Activated naive CD4-positive, alpha-beta T cell treated with anti-CD3 and anti-CD28 coated beads for 36 hours (primary cell): ENCODE results near the gene ASGR1. TPM values are rescaled to one million over a fixed set of nuclear protein-coding genes. Genes with fewer than 3 reads are reported as not detected.
"Not testable (repeated sequence)": the region's sequence is repeated elsewhere in the genome, so short reads cannot be mapped to it uniquely, and the experiment has no call there.

Source experiments
- CTCF ChIA-PET: fragments of 350-600 bp; sonication (Branson Sonifier 250); formaldehyde crosslinking; loops from one replicate; lab custom pipeline; 2021; ENCODE audit warnings: antibody characterized with exemption; lab: Charles Lee
- DNase-seq: peaks from one replicate; pipeline ENCODE4 v3.0.0-alpha.2; 2020
- H3K27ac Mint-ChIP-seq: one replicate; pipeline ENCODE4 v1.8.0; 2021; ENCODE audit warnings: mild to moderate bottlenecking, mixed read lengths
- H3K27me3 Mint-ChIP-seq: one replicate; pipeline ENCODE4 v1.8.0; 2021; ENCODE audit warnings: low read depth, mixed read lengths
- H3K36me3 Mint-ChIP-seq: one replicate; pipeline ENCODE4 v1.8.0; 2021; ENCODE audit warnings: low read depth, mixed read lengths
- H3K4me1 Mint-ChIP-seq: one replicate; pipeline ENCODE4 v1.8.0; 2021; ENCODE audit warnings: low read depth, mixed read lengths
- H3K4me3 Mint-ChIP-seq: one replicate; pipeline ENCODE4 v1.8.0; 2021; ENCODE audit warnings: mild to moderate bottlenecking, moderate library complexity, mixed read lengths
- H3K9me3 Mint-ChIP-seq: one replicate; pipeline ENCODE4 v1.8.0; 2021; ENCODE audit warnings: mixed read lengths
- intact Hi-C: fragments of 100-400 bp; cut with micrococcal nuclease; formaldehyde crosslinking; loops from one replicate; pipeline ENCODE4 v1.15.1; 2023
- total RNA-seq, 2 experiments: library from RNA; stranded (reverse); gene quantifications; one replicate each; pipeline ENCODE4 v1.2.3, GENCODE V29; 2021

The ASGR1 gene
- total RNA-seq, 2 experiments from 2014 or later: 0.64 to 1.5 TPM

- Mint-ChIP-seq H3K36me3 (no peaks in the 10 kb centered on the region), H3K27ac (no peak overlapping the region), H3K9me3 (no peaks in the 10 kb centered on the region), H3K4me3 (no peak overlapping the region), H3K27me3 (no peaks in the 10 kb centered on the region), H3K4me1 (peaks cover 17% of the 10 kb centered on the region)
- DNase-seq: no peak
- intact Hi-C loops: loop anchor here (2.0 kb wide), 1 partner anchor 225 kb away; no protein-coding TSS in a partner anchor
- CTCF ChIA-PET: interaction anchor here (0.7 to 7.8 kb wide), 15 partner anchors 8 to 294 kb away, joined by 3 to 238 read pairs (median 7); partner anchors contain the start of gene SLC16A11
These were observed 41.8 kb downstream of the ASGR1 start for GRCh38 chr17:7137171-7137943.

- no peaks in the 10 kb centered on the region for H3K36me3 Mint-ChIP-seq
- CTCF ChIA-PET: interaction anchor here (0.6 to 7.8 kb wide), 15 partner anchors 9 to 293 kb away, joined by 3 to 238 read pairs (median 7); partner anchors contain the start of gene SLC16A11
- peaks cover 24% of the 10 kb centered on the region for H3K4me1 Mint-ChIP-seq
- no peaks in the 10 kb centered on the region for H3K27me3 Mint-ChIP-seq
- no peak overlapping the region for H3K4me3 Mint-ChIP-seq
- H3K27ac Mint-ChIP-seq: no peak overlapping the region
- intact Hi-C loops: loop anchor here (1.0 to 2.0 kb wide), 4 partner anchors 41 to 224 kb away; no protein-coding TSS in a partner anchor
- H3K9me3 Mint-ChIP-seq: no peaks in the 10 kb centered on the region
- DNase-seq: peak; percentile 88
These were observed 42.8 kb downstream of the ASGR1 start for GRCh38 chr17:7136266-7136877.

GRCh38 chr17:7133916-7134315 lies 45.3 kb downstream of the ASGR1 start:
- CTCF ChIA-PET: interaction anchor here (0.7 to 7.8 kb wide), 9 partner anchors 8 to 162 kb away, joined by 3 to 238 read pairs (median 6); partner anchors contain the start of gene SLC16A11
- no peaks in the 10 kb centered on the region for H3K27me3 Mint-ChIP-seq
- no peaks in the 10 kb centered on the region for H3K36me3 Mint-ChIP-seq
- peaks cover 28% of the 10 kb centered on the region for H3K4me1 Mint-ChIP-seq
- intact Hi-C loops: loop anchor here (2.0 to 5.0 kb wide), 2 partner anchors 87 to 492 kb away; partner anchors contain the start of genes KIAA0753 and TXNDC17
- DNase-seq: no peak
- no peak overlapping the region for H3K27ac Mint-ChIP-seq
- no peaks in the 10 kb centered on the region for H3K9me3 Mint-ChIP-seq
- H3K4me3 Mint-ChIP-seq: no peak overlapping the region

GRCh38 chr17:7133424-7133823 lies 45.7 kb downstream of the ASGR1 start:
- Mint-ChIP-seq H3K4me3 (peak overlapping the region; percentile 48), H3K4me1 (peaks cover 28% of the 10 kb centered on the region), H3K9me3 (no peaks in the 10 kb centered on the region), H3K36me3 (no peaks in the 10 kb centered on the region), H3K27ac (no peak overlapping the region), H3K27me3 (no peaks in the 10 kb centered on the region)
- DNase-seq: peak; percentile 39
- intact Hi-C loops: loop anchor here (2.0 to 5.0 kb wide), 2 partner anchors 87 to 491 kb away; partner anchors contain the start of genes KIAA0753 and TXNDC17
- CTCF ChIA-PET: interaction anchor here (0.7 to 7.8 kb wide), 13 partner anchors 8 to 163 kb away, joined by 3 to 238 read pairs (median 5); partner anchors contain the start of gene SLC16A11

- CTCF ChIA-PET: interaction anchor here (0.6 to 7.8 kb wide), 15 partner anchors 9 to 893 kb away, joined by 3 to 238 read pairs (median 4); partner anchors contain the start of gene SLC16A11
These were observed 46.6 kb downstream of the ASGR1 start for GRCh38 chr17:7132511-7133094.

GRCh38 chr17:7131423-7131791 lies 47.8 kb downstream of the ASGR1 start:
- intact Hi-C loops: loop anchor here (5.0 kb wide), 1 partner anchor 489 kb away; the partner anchor contains the start of genes KIAA0753 and TXNDC17
- Mint-ChIP-seq H3K27me3 (no peaks in the 10 kb centered on the region), H3K4me3 (no peak overlapping the region), H3K27ac (no peak overlapping the region), H3K36me3 (no peaks in the 10 kb centered on the region), H3K4me1 (peaks cover 28% of the 10 kb centered on the region), H3K9me3 (no peaks in the 10 kb centered on the region)
- no peak for DNase-seq
- CTCF ChIA-PET: interaction anchor here (7.8 kb wide), 1 partner anchor 82 kb away, joined by 238 read pairs; the partner anchor contains the start of gene SLC16A11

More at GRCh38 chr17:7132511-7133094, 46.6 kb downstream of the ASGR1 start:
- Mint-ChIP-seq H3K27me3 (no peaks in the 10 kb centered on the region), H3K4me3 (peak overlapping the region; percentile 30), H3K4me1 (peaks cover 28% of the 10 kb centered on the region), H3K9me3 (no peaks in the 10 kb centered on the region), H3K27ac (peak overlapping the region; percentile 81), H3K36me3 (no peaks in the 10 kb centered on the region)
- intact Hi-C loops: loop anchor here (1.0 to 5.0 kb wide), 5 partner anchors 45 to 490 kb away; partner anchors contain the start of genes KIAA0753 and TXNDC17
- DNase-seq: peak; percentile 88

- H3K4me3 Mint-ChIP-seq: no peak overlapping the region
- no peak for DNase-seq
- H3K27ac Mint-ChIP-seq: no peak overlapping the region
- no peaks in the 10 kb centered on the region for H3K27me3 Mint-ChIP-seq
- intact Hi-C loops: loop anchor here (5.0 kb wide), 1 partner anchor 489 kb away; the partner anchor contains the start of genes KIAA0753 and TXNDC17
- H3K9me3 Mint-ChIP-seq: no peaks in the 10 kb centered on the region
- peaks cover 25% of the 10 kb centered on the region for H3K4me1 Mint-ChIP-seq
- H3K36me3 Mint-ChIP-seq: no peaks in the 10 kb centered on the region
- CTCF ChIA-PET: interaction anchor here (1.0 to 1.6 kb wide), 2 partner anchors 79 to 85 kb away, joined by 4 to 8 read pairs; no protein-coding TSS in a partner anchor
These were observed 48.3 kb downstream of the ASGR1 start for GRCh38 chr17:7130621-7131422.

GRCh38 chr17:7129311-7129710 lies 49.9 kb downstream of the ASGR1 start:
- CTCF ChIA-PET: interaction anchor here (0.7 to 1.6 kb wide), 3 partner anchors 11 to 108 kb away, joined by 3 to 8 read pairs (median 7); no protein-coding TSS in a partner anchor
- no peaks in the 10 kb centered on the region for H3K9me3 Mint-ChIP-seq
- no peaks in the 10 kb centered on the region for H3K27me3 Mint-ChIP-seq
- H3K36me3 Mint-ChIP-seq: no peaks in the 10 kb centered on the region
- no peak overlapping the region for H3K4me3 Mint-ChIP-seq
- no peak for DNase-seq
- peaks cover 25% of the 10 kb centered on the region for H3K4me1 Mint-ChIP-seq
- intact Hi-C loops: no loop called here
- no peak overlapping the region for H3K27ac Mint-ChIP-seq

GRCh38 chr17:7128160-7128559 lies 51.0 kb downstream of the ASGR1 start:
- CTCF ChIA-PET: no interaction called here
- Mint-ChIP-seq H3K4me3 (no peak overlapping the region), H3K27ac (no peak overlapping the region), H3K9me3 (no peaks in the 10 kb centered on the region), H3K27me3 (no peaks in the 10 kb centered on the region), H3K4me1 (peaks cover 17% of the 10 kb centered on the region), H3K36me3 (no peaks in the 10 kb centered on the region)
- intact Hi-C loops: no loop called here
- DNase-seq: no peak

- H3K27me3 Mint-ChIP-seq, H3K27ac Mint-ChIP-seq, intact Hi-C loops, CTCF ChIA-PET, H3K9me3 Mint-ChIP-seq, H3K36me3 Mint-ChIP-seq, H3K4me3 Mint-ChIP-seq, DNase-seq: not testable (repeated sequence)
- peaks cover 13% of the 10 kb centered on the region for H3K4me1 Mint-ChIP-seq
These were observed 51.7 kb downstream of the ASGR1 start for GRCh38 chr17:7127501-7127900.

GRCh38 chr17:7126386-7126785 lies 52.8 kb downstream of the ASGR1 start:
- DNase-seq, intact Hi-C loops, H3K9me3 Mint-ChIP-seq, H3K27me3 Mint-ChIP-seq, H3K36me3 Mint-ChIP-seq, H3K27ac Mint-ChIP-seq, H3K4me1 Mint-ChIP-seq, CTCF ChIA-PET, H3K4me3 Mint-ChIP-seq: not testable (repeated sequence)
